CD4-positive, alpha-beta T cell treated with Interleukin-6 at 100 ng/mL for 8 hours (primary cell): ENCODE data around the gene C6orf15.
A peak's percentile ranks its signal among the peaks of the same experiment; 100 is the strongest.

Source experiments
- DNase-seq: peaks from one replicate; pipeline ENCODE4 v3.0.0-alpha.2; 2020; ENCODE audit warnings: mixed read lengths, low spot score

Gene C6orf15

DNA sequence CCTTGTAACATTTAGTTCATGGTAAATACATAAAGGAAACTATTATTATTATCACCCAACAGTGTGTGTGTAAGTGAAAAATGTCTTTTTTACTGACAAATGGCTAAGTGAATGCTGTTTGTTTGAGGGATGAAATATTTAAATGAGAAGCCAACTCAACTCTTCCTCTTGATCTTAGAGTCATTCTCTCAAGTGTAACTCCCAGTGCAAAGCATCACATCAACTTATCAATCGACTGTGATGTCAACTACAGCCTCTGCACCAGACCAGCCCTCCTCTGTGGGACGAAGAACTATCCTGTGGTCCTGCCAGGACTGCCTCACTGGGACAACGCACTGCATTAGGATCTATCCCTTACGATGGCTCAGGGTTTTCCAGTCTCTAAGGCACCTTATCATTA is 5.3 kb downstream of the C6orf15 start:
- DNase-seq: no peak

DNA sequence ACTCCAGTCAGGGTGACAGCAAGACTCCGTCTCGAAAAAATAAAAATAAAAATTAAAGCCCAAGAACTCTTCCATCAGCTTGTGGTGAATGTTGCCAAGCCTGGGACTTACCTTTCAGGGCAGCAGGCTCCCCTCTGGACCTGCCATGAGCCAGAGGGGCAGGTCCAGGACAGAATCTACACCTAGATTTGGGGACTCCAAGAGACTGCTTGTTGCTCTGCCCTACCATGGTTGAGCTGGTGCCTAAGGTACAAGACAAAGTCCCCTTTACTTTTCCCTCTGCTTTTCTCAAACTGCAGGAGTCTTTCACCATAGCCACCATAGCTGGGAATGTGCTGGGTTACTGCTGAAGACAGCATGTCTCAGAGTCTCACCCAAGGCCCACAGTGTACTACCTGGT is 9.2 kb downstream of the C6orf15 start:
- DNase-seq: no peak

- no peak for DNase-seq
Observed at GRCh38 chr6:31098449-31098938, 13.9 kb downstream of the C6orf15 start.

DNA sequence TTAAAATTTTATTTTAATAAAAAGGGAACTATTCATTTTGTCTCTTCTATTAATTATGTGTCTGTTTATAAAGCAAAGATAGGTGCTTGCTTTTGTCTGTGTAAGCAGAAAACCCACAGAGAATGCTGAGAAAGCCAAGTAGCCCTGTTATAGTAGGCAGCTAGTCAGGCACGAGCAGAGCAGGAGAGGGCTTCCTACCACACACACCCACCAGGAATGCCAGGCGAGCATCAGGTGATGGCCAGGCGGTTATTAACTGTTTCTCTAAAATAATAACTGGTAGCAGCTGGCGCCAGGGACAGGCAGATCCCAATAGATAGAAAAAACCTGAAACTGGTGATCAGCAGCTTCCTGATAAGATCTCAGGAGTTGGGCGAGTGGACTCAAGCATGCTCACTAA is 15.7 kb downstream of the C6orf15 start:
- DNase-seq: no peak

DNA sequence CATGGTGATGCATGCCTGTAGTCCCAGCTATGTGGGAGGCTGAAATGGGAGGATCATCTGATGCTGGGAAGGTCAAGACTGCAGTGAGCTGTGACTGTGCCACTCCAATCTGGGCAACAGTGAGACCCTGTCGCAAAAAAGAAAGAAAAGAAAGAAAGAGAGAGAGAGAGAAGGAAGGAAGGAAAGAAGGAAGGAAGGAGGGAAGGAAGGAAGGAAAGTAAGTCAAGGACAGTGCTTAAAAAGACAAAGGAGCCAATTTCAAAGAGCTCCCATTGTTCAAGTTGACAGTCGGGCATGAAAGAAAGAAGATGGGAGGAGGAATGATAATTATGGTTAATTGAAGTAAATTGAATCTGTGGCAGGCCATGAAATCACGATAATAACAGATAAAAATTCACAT is 16.2 kb downstream of the C6orf15 start:
- no peak for DNase-seq

DNA sequence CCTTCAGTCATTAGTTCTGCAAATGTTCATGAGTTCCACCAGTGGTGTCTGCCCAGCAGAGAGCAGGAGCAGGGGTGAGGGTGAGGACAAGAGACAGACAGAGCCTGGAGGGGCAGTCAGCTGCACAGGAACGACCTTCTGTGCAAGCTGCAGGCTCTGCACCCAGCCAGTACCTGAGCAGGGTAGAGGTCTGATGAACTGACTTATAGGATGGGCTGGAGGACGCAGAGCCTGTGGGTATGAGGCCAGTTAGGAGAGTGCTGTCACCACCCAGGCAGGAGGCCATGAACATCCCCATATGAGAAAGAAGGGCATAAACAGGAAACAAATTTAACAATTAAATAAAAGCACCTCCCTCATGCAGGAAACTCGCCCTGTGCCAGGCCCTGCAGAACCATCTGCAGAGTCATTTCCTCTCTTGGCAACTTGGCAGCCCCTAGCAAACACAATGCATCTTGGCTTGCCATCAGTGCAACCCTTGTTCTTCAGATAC is 17.9 kb downstream of the C6orf15 start:
- peak; percentile 78 for DNase-seq

GRCh38 chr6:31092769-31093505 is 19.4 kb downstream of the C6orf15 start:
- DNase-seq: no peak

- DNase-seq: no peak
Observed at GRCh38 chr6:31092238-31092637, 20.1 kb downstream of the C6orf15 start.

DNA sequence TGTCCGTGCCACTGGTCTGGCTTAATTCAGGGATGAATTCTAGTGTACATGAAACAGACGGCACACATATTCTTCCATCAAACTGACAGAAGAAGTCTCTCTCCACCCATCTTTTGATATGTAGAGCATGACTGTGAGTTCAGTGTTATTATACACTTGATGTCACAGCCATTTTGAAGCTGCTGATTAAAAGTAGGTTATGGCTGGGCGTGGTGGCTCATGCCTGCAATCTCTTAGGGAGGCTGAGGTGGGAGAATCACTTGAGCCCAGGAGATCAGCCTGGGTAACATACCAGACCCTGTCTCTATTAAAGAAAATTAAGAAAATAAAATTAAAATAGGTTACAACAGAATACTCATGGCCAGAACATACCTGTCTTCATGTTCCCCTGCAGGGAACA is 20.7 kb downstream of the C6orf15 start:
- DNase-seq: no peak

- no peak for DNase-seq
Observed at GRCh38 chr6:31090973-31091364, 21.4 kb downstream of the C6orf15 start.

DNA sequence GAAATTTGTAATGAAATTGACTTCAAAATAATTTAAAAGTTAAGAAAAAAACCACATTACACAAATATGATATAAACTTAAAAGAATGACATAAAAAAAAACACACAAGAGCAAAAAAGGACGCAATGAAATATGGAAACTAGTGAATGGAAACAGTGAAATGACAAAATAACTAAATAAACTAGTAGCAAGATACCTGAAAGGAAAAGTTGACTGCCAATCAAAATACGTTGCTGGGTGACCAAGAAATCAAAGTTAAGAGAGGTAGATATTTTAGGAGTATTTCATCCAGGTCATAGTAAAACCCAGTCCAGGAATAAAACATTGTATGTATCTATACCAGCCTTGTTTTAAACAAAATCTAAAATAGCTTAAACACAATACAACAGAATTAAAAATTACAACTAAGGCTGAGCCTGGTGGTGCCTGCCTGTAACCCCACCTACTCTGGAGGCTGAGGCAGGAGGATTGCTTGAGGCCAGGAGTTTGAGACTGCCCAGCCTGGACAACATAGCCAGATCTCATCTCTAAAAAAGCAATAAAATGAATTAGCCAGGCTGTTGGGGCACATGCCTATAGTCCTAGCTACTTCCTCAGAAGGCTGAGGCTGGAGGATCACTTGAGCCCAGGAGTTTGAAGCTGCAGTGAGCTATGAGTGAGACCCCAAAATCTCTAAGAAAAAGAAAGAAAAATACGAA is 22.0 kb downstream of the C6orf15 start:
- no peak for DNase-seq

- peak; percentile 87 for DNase-seq
Observed at GRCh38 chr6:31087494-31088089, 24.8 kb downstream of the C6orf15 start.

DNA sequence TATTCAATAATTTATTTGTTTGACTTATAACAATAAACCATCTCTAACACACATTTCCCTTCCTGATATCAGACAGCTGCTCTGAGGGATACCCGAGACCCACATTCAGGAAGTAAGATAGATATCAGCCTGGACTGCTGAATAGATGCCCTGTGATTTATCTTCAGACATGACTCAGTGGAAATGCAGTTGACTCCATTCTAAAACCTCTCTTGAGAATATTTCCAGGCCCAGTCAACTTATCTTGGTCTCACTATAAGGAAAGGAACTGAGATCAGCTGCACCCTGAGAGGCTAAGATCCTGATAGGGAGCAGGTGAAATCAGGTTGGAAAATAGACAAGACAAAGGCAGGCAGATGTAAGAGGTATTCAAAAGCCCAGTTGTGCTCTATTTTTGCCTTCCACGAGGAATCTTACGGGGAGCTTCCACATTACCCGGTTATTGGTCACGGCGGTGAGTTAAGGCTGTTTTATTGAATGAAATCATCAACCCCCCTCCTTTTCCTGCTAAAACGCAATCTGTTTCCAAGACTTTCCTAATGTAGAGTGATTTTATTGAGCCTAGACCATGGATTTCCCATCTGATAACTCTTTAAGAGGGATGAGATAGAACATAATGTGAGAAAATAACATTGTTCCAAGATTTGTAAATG is 25.5 kb downstream of the C6orf15 start:
- DNase-seq: no peak

GRCh38 chr6:31083742-31084354 is 28.5 kb downstream of the C6orf15 start:
- no peak for DNase-seq

DNA sequence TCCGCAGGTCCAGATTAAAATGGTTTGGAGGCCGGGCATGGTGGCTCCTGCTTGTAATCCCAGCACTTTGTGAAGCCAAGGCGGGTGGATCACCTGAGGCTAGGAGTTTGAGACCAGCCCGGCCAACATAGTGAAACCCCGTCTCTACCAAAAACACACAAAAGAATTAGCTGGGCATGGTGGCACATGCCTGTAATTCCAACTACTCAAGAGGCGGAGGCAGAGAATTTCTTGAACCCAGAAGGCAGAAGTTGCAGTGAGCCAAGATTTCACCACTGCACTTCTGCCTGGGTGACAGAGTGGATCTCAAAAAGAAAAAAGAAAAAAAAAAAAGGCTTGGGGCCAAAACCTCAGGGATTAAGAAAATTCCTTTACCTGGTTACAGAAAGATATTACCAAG is 30.5 kb downstream of the C6orf15 start:
- DNase-seq: no peak

GRCh38 chr6:31079656-31080261 is 32.6 kb downstream of the C6orf15 start:
- DNase-seq: peak; percentile 71

DNA sequence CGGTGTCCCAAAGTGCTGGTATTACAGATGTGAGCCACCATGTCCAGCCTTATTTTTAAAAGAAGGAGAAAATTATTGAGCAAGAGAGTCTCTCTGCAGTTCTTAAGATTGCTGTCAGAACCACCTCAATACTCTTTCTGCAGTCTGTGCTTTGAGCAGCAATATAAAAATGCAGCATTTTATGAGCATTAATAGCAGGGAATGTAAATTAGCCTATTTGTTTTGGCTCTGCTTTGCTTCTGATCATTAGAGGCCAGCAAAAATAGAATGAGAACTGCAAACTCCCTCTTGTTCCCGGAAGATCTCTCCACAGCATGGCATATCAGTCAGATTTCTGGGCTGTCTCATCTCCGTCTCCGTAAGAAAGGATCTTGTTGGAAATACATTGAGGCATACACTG is 35.8 kb downstream of the C6orf15 start:
- no peak for DNase-seq

GRCh38 chr6:31075528-31075927 is 36.8 kb downstream of the C6orf15 start:
- no peak for DNase-seq

GRCh38 chr6:31074401-31074800 is 38.0 kb downstream of the C6orf15 start:
- no peak for DNase-seq

DNA sequence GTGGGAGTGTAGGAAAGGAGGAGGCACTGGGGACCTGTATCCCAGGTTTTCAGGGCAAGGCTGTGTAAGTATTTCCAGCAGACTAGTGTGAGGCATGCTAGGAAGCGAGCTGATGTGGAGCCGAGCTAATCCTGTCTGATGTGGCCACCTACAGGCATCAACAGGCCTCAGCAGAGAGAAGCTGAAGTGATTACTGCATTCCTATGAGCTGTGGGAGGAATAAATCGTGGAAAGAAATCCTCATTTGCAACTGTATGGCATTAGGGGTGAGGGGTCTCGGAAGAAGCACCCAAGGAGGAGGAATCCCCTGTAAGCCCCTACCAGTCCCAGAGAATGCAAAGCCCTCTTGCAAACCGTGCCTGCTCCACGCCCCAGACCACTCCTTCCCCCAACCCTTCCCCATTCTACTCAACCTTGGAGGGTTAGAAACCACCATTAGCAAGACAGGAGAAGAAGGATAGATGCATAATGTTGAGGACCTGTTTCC is 41.6 kb downstream of the C6orf15 start:
- DNase-seq: no peak

DNA sequence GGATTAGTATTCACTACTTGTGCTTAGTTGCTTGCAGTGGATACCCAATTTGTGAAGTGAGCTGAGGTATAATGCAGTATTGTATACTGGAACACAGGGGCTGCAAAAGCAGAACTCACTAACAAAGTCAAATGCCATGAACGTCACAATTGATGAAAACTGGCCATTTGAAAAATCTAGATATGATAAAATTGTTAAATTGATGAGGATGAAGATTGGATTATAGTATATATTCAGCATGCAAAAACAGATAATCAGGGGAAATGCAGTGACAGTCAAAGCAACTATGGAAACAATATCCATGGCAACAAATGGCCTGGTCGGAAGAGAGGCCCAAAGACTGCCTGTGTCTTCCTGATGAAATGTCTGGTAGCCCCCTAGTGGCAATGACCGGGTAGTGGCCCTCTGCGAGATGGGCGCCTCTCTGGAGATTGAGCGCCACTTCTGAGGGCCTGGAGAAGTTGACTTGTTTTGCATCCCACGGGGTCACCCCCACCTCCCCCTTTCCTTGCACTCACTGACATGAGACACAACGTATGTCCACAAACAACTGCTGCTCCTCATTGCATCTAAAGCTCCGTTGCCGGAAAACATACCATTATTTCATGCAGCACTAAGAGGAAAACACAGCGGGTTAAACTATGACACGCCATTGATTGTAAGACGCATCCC is 43.6 kb downstream of the C6orf15 start:
- peak; percentile 71 for DNase-seq
